GM12878 (cell line): ENCODE data around the gene CDC25C.

Experiments
- CBX5 ChIP-seq: sonication (generic); IDR thresholded peaks from 2 replicates; pipeline ENCODE4 v1.6.1; 2016; ENCODE audit warnings: low read depth, moderate library complexity, mild to moderate bottlenecking, inconsistent platforms
- CHD4 ChIP-seq: fragments of 200-600 bp; sonication (generic); IDR thresholded peaks from 2 replicates; pipeline ENCODE4 v1.6.1; 2016; ENCODE audit warnings: mild to moderate bottlenecking
- DPF2 ChIP-seq: fragments of 450-650 bp; IDR thresholded peaks from 2 replicates; pipeline ENCODE4 v1.6.1; 2017; ENCODE audit warnings: mild to moderate bottlenecking
- EP300 ChIP-seq, 2 experiments: fragments of 150-350 bp in 1 of 2; IDR thresholded peaks; 2 replicates each; pipeline ENCODE4 v1.6.1; 2011 to 2012; ENCODE audit warnings: low read depth in 2 of 2, low read length in 2 of 2, borderline replicate concordance in 1 of 2, improper control_type of control experiment in 1 of 2, inconsistent platforms in 1 of 2; ENCODE audit not compliant: control insufficient read depth in 1 of 2
- HCFC1 ChIP-seq: fragments of 150-350 bp; IDR thresholded peaks from 2 replicates; pipeline ENCODE4 v1.6.1; 2014; ENCODE audit warnings: low read length
- NR2C2 ChIP-seq: IDR thresholded peaks from 2 replicates; pipeline ENCODE4 v1.6.1; 2011; ENCODE audit warnings: borderline replicate concordance, low read depth; ENCODE audit not compliant: control insufficient read depth, insufficient read length
- ZBED1 ChIP-seq: IDR thresholded peaks from 2 replicates; pipeline ENCODE4 v1.6.1; 2016; ENCODE audit warnings: borderline replicate concordance
- TF ChIP-seq, protein P1 (sequence below), 3 experiments: IDR thresholded peaks in 2 of 3; conservative IDR thresholded peaks in 1 of 3; 2 replicates each; pipeline ENCODE4 v1.5.1; 2011; ENCODE audit warnings: low read depth in 3 of 3, low read length in 3 of 3, mild to moderate bottlenecking in 3 of 3, control low read depth in 2 of 3, moderate library complexity in 2 of 3, inconsistent platforms in 1 of 3, mixed read lengths in 1 of 3; ENCODE audit not compliant: control insufficient read depth in 2 of 3, insufficient read depth in 1 of 3; ENCODE audit errors: extremely low read depth in 1 of 3
- TF ChIP-seq, protein P2 (sequence below): IDR thresholded peaks from 2 replicates; pipeline ENCODE4 v1.6.1; 2011; ENCODE audit warnings: low read depth, low read length, improper control_type of control experiment, borderline replicate concordance

DNA sequence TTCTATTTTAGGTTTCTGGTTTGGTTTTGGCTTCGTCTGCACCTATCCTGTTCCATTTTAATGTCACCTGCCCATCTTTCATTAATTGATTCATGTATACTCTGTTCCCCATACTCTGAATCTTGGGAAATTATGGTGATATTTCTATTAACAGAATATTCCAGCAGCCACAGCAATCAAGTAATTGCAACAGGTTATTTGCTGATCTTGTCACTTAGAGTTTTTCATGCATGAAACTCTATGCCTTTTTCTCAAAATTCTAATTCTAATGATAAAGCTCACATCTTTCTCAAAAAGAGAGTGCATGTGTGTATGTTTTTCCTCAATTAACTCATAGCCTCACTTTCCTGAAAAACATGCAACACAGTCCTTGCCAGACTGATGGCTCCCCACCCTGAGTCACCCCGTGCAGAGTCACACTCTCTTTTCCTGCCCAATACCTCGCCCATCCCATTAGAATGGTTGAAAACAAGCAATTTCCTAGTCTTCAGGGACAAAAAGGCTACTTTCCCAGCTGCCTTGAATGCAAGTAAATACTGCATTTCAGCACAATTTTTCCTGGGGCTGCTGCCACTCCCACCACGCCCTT, 72.8 kb downstream of the CDC25C start:
- TF ChIP-seq, protein P1, sequence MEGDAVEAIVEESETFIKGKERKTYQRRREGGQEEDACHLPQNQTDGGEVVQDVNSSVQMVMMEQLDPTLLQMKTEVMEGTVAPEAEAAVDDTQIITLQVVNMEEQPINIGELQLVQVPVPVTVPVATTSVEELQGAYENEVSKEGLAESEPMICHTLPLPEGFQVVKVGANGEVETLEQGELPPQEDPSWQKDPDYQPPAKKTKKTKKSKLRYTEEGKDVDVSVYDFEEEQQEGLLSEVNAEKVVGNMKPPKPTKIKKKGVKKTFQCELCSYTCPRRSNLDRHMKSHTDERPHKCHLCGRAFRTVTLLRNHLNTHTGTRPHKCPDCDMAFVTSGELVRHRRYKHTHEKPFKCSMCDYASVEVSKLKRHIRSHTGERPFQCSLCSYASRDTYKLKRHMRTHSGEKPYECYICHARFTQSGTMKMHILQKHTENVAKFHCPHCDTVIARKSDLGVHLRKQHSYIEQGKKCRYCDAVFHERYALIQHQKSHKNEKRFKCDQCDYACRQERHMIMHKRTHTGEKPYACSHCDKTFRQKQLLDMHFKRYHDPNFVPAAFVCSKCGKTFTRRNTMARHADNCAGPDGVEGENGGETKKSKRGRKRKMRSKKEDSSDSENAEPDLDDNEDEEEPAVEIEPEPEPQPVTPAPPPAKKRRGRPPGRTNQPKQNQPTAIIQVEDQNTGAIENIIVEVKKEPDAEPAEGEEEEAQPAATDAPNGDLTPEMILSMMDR (IDR thresholded peaks at IDR 0.05 in 2 of 3, conservative IDR thresholded peaks at IDR 0.05 in 1 of 3; ENCODE audit: control insufficient read depth in 2 of 3, extremely low read depth in 1 of 3, insufficient read depth in 1 of 3, low read depth in 3 of 3, low read length in 3 of 3), result no peak
- TF ChIP-seq, protein P2, sequence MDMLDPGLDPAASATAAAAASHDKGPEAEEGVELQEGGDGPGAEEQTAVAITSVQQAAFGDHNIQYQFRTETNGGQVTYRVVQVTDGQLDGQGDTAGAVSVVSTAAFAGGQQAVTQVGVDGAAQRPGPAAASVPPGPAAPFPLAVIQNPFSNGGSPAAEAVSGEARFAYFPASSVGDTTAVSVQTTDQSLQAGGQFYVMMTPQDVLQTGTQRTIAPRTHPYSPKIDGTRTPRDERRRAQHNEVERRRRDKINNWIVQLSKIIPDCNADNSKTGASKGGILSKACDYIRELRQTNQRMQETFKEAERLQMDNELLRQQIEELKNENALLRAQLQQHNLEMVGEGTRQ, result no peak
- TF ChIP-seq CHD4, result no peak
- no peak for TF ChIP-seq CBX5
- no peak for TF ChIP-seq NR2C2
- no peak for TF ChIP-seq DPF2
- no peak for TF ChIP-seq EP300 (IDR thresholded peaks at IDR 0.05; ENCODE audit: borderline replicate concordance in 1 of 2, control insufficient read depth in 1 of 2, low read depth in 2 of 2, low read length in 2 of 2)
- no peak for TF ChIP-seq ZBED1
- no peak for TF ChIP-seq HCFC1
